Cardiac septum (tissue), 1 donor: ENCODE measurements around the gene C20orf144. TPM values are rescaled to one million over a fixed set of nuclear protein-coding genes. Genes with fewer than 3 reads are reported as not detected.

Experiments used
- DNase-seq: peaks from one replicate; pipeline ENCODE4 v3.0.0-alpha.2; 2020; ENCODE audit warnings: low spot score
- intact Hi-C: fragments of 100-400 bp; cut with DNase I; formaldehyde crosslinking; loops from one replicate; pipeline ENCODE4 v1.14.0; 2022
- total RNA-seq: library from RNA; stranded (reverse); fragmentation: NEBNext Ultra II Directional; extraction: Animal tissue kit (Norgen Biotek cat#: 25700); gene quantifications from one replicate; pipeline ENCODE4 v1.2.1, GENCODE V29; 2021
- donor health status: DM: no; HTN: no; CAD: no.

C20orf144 gene
- total RNA-seq, 1 donor from 2014 or later = not detected

DNA sequence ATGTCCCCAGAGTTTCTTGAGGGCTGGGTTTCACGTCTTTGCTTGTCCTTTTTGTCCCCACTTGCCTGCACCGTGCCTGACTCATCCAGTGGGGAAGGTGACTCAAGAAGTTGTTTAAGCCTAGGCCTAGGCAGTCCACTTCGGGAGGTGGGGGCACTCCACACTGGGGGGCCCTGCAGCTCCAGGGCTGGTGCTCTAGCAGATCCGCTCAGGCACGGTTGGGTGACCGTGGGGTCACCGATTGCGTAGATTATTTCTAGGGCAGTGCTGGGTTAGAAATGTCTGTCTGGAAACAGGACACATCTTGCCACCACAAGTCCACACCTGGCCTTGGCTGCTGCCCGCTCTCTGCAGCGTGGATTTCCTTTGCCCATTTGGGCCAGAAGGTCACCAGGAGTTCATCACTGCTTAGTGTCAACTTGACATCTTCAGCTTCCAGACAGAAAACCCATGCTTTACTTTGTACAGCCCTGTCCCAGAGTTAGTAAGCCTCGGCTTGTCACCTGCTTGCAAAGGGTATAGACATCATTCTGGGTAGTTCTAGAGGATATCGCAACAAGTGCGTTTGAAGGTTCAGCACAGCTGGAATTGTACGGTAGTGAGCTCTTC, 13.6 kb upstream of the C20orf144 start:
- intact Hi-C loops = no loop called here
- no peak for DNase-seq

DNA sequence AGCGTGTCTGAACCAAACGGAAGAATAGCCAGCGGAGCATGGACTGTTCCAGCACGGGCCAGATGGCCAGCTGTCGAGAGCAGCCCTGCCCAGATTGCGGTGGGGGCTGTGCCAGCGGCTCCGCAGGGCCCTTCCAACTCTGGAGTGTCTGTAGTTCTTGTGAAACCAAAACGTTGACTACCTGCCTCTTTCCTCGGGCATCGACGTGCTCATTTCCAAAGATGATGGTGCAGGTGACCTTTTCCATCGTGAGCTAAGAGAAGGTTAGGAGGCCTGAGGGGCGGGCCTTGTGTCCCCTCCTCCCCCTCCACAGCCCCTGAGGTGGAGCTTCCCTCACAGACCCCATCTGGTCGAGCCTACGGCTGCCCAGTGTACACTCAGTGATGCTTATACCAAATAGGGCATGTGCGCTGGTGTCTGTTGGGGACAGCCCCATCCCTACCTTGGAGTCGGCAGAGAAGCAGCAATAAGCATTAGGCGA, 12.9 kb upstream of the C20orf144 start:
- intact Hi-C loops = no loop called here
- no peak for DNase-seq

DNA sequence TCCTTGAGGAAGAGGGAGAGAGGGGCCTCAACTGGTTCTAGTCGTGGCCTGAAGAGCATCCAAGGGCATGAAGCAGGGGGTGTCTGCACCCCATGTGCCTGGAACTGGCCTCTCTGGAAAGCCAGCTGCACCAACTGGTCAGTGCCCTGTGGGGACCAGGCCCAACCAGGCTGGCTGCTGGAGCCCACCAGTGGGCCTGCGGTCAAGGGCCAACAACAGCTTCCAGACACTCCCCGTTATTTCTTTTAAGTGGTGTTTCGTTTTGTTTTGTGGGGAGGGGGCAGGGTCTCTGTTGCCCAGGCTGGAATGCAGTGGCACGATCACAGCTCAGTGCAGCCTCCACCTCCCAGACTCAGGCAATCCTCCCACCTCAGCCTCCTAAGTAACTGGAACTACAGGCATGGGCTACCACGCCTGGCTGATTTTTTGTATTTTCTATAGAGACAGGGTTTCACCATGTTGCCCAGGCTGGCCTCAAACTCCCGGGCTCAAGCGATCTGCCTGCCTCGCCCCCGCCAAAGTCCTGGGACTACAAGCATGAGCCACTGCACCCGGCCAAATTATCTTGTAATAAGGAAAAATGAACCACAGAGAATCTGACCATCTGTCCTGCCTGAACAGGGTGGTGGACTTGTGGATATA, 11.9 kb upstream of the C20orf144 start:
- intact Hi-C loops = loop anchor here (5.0 kb wide), 1 partner anchor 193 kb away; no protein-coding TSS in a partner anchor
- no peak for DNase-seq

DNA sequence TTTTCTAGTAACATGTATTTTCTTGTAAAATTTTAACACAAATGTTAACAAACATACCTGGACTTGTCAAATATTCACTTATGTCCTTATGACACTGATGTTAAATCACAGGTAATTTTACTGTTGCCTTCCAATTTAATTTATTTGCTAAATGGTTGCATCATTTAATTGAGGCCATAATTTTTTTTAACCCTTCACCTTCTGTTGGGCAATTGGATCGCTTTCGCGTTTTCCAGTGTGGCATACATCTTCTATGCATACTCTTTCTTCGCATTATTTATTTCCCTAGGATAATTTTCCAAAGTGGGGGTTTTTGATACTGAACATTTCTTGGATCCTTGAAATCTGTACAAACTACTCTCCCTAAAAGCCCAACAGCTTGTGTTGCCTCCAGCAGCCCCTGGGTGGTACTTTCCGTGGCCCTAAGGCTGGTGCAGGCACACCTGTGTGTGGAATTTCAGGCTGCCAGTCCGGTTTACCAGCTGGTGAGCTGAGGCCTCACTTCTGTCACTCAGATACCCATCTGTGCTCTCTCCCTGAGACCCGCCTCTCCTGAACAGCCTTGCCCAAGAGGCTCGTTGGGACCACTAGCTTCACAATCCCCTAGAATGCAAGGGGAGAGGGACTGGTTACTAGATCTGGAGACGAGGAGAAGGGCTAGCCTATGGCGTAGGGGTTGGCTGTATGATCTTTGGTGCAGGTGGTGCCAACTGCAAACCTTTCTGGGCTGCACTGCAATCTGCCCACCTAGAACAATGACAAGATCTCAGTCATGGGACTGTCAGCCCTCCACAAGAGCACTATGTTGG, 11.2 kb upstream of the C20orf144 start:
- intact Hi-C loops = loop anchor here (5.0 kb wide), 1 partner anchor 194 kb away; no protein-coding TSS in a partner anchor
- DNase-seq = no peak

DNA sequence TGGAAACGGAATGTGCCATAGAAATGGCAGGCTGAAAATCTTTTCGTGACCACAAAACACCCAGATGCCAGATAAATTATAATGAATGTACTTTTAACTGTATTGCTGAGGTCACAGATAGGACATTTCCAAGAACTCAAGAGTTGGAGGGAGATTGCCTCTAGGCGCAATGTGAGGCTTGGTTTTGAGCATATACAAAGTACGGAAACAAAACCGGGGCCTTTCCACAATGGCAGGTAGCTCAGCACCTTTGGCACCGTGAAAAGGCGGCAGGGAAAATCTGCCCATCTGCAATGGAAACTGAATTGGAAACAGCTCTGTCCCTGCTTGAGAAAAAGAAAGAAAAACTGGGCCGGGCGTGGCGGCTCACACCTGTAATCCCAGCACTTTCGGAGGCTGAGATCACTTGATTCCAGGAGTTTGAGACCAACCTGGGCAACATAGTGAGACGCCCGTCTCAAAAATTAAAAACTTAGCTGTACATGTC, 10.5 kb upstream of the C20orf144 start:
- intact Hi-C loops = loop anchor here (5.0 kb wide), 1 partner anchor 194 kb away; no protein-coding TSS in a partner anchor
- DNase-seq = no peak

DNA sequence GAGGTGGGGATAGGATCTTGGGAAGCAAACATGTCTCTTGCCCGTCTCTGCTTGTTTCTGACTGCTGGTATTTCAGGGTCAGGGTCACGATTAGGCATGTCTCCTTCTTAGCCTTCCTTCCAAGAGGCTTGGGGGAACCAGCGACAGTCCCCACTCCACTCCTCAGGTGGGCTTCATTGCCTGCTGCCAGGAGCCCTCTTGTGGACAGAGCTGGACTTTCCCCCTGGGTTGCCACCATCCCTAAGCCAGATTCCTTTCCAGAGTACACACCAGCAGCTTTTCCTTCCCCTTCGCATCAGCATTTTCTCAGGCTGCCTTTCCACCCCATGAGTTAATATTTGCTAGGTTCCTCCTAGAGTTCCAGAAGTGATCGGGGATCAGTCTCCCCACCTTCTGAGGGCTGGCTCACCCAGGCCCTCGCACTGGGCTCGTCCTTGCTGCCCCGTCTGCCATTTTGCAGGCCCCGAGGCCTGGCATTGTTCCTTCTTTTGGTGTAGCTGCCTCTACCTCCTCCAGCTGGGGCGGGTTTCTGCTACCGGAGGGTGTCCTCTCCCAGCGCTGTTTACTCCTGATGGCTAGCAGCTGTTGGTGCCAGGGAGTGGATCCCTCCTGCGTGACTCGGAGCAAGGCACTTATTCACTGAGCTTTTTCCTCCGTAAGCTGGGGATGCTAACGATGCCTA, 8.8 kb upstream of the C20orf144 start:
- DNase-seq = no peak
- intact Hi-C loops = loop anchor here (5.0 kb wide), 1 partner anchor 196 kb away; no protein-coding TSS in a partner anchor

DNA sequence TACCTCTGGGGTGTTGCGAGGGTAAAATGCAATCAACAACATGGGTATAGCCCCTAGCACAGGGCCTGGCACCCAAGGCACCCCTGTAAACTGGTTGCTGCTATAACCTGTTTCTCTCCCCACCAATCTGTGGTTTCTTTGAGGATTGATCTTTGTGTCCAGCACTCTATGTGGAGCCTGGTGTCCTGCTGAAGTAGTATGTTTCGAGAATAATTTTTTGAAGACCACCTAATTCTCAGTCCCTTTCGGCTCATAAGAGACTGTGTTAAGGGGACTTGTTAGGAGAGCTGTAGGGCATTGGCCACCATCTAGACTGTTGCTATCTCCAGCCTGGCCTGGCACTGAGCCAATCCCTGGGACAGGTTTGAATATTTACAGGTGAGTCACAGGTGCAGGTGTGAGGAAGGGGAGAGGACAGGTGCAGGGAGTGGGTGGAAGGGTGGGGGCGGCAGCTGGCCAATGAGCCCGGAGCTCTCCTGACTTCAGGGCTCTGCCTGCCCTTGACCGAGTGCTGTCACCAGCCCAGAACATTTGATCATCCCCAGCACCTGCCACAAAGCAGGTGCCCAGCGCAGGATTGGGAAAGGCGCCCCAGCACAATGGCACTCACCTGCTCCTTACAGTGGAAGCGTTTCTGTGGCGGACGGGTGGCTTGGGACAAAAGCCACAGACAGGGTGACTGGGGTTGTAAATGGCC, 8.1 kb upstream of the C20orf144 start:
- DNase-seq = no peak
- intact Hi-C loops = loop anchor here (5.0 kb wide), 1 partner anchor 197 kb away; no protein-coding TSS in a partner anchor

DNA sequence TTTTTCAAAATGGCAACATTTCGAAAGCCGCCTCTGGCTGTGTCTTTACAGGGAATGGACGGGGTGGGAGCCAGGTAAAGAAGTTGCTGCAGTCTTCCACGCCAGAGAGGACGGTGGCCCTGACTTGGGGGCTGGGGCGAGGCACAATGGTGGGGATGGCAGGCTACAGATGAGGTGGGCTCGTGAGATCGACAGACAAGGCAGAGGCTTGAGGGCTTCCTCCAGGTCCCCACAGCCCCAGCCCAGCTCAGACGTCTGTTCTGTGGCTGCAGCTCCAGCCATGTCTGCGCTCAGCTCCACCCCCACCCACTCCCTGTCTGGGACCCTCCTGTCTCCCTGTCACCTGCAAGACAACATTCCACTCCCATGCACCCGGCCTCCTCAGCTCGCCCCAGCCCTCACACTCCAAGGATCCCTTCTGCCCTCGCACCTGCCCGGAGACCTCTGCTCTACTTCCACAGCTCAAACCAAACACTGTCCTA, 7.4 kb upstream of the C20orf144 start:
- no peak for DNase-seq
- intact Hi-C loops = loop anchor here (5.0 kb wide), 1 partner anchor 197 kb away; no protein-coding TSS in a partner anchor

DNA sequence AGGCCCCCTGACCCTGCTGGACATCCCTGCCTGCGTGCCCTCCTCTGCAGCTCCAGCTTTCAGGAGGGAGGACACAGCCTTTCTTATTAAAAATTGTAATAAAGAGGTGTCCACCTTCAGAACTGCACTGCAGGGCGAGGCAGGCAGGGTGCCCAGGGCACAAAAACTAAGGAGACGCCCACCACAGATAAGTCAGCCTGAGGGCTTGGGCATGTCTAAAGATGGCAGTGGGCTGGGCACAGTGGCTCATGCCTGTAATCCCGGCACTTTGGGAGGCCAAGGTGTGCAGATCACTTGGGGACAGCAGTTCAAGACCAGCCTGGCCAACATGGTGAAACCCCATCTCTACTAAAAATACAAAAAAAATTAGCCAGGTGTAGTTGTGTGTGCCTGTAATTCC, 7.0 kb upstream of the C20orf144 start:
- intact Hi-C loops = no loop called here
- DNase-seq = no peak

DNA sequence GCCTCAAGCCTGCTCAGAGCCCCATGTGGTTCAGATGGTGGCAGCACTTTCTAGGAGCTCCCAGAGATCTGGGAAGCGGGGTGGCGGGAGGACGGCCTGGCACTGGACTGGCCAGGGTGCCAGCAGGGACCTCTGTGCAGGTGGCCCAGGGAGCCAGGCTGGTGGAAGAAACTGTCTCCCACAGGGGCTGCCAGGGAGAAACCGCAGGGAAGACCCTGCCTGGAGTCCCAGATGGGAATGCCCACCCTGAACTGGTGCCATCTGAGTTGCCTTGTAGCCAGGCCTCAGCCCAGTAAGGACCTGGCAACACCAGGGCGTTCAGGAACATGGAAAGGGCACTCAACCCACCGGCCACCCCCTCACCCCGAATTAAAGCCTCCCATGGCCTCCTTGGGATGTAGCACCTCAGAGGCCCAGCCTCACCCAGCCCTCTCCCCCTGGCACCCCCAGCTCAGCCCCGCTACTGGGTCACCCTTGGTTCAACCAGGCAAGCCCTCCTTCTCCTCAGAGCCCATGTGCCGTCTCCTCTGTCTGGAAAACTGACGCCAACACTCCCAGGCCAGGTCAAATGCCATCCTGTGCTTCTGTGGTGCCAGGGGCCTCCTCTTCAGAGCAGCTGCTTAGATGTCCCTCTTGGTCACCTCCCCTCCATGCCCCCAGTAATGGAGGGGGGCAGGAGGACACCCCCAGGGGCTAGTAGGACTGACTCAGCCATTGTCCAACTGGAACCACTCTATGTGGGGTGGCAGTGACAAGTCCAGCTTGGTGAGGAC, 5.9 kb upstream of the C20orf144 start:
- no peak for DNase-seq
- intact Hi-C loops = no loop called here

DNA sequence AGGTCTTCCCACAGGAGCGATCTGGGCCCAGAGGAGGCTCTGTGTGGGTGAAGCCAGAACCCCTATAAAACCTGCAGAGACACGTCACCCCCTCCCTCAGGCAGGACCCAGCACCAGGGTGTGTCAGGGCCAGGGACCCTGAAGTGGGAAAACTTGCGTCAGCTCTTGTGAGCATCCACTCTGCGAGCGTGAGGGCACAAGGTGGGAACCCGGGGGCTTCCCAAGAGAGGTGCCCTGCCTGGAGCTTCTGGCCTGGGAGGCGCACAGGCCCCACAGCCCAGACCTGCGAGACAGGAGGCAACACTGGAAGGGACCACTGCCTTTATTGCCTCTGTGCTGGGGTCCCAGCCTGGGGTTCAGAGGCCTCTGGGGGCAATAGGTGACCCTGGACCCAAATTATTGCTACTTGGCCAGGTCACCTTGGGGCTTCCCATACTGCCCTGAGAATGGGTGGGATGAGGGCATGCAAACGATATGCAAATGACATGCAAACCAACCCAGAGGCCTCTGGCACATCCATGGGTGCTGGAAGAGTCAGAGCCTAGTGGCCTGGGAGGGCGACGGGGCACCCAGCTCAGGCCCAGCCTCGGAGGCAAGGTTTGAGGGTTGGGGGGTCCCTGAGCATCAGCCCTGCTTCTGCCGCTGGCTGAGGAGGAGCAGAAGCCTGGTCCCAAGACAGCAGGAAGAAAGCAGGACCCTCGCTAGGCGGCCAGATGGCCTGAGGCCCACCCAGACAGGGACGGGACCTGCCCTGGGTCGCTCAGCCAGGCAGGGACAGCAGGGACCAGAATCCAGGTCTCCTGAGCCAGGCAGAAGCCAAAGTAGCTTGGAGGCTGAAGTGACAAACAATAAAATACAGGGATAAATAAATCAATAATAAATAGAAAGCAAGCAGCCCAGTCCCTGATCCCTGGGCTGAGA, 5.1 kb upstream of the C20orf144 start:
- intact Hi-C loops = no loop called here
- no peak for DNase-seq

DNA sequence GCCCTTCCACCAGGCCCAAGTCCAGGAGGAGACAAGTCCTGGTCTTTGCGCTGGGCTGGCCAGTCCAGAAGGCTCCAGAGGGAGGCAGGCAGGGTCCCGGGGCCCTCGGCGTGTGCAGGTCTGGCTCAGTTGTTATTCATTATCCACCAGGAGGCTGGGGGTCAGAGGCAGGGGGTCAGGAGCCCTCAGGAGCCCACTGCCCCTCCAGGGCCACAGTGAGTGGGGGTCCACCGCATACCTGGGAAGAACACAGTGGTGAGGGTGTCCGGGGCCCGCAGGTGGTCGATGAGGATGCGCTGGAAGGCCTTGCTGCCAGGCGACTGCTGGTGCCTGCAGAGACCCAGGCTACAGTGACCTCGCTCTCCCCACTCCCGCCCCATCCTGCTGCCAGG, 4.4 kb upstream of the C20orf144 start:
- no peak for DNase-seq
- intact Hi-C loops = no loop called here

DNA sequence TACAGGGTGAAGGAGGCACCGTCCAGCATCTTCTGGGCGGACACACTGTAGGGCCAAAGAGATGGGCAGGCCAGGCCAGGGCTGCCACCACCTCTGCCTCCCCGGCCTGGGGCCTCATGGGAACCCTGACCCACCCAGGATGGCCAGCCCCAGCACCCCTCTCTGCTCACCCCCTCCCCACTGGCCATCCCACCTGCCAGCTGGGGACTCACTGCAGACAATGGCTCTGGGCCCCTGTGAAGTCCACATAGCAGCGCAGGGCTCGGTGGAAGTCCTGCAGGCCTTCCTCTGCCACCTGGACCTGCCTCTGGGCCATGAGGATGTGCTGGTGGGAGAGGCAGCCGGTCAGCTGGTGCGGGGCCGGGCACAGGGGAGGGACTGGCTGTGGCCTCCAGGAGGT, 3.6 kb upstream of the C20orf144 start:
- intact Hi-C loops = no loop called here

DNA sequence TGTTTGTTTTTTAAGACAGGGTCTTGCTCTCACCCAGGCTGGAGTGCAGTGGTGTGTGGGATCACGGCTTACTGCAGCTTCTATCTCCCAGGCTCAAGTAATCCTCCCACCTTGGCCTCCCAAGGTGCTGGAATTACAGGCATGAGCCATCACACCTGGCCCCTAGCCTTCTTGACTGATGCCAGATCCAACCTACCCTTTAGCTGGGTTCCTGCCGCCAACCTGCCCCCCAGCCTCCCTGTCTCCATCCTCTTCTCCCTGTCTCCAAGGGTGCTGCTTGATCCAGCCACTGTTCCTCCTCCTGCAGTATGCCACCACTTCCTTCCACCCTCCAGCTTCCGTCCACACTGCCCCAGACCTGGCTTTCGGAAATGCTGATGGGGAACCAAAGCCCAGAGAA, 3.2 kb upstream of the C20orf144 start:
- intact Hi-C loops = no loop called here
- DNase-seq = no peak

More for the DNA sequence above, 3.6 kb upstream of the C20orf144 start:
- no peak for DNase-seq

DNA sequence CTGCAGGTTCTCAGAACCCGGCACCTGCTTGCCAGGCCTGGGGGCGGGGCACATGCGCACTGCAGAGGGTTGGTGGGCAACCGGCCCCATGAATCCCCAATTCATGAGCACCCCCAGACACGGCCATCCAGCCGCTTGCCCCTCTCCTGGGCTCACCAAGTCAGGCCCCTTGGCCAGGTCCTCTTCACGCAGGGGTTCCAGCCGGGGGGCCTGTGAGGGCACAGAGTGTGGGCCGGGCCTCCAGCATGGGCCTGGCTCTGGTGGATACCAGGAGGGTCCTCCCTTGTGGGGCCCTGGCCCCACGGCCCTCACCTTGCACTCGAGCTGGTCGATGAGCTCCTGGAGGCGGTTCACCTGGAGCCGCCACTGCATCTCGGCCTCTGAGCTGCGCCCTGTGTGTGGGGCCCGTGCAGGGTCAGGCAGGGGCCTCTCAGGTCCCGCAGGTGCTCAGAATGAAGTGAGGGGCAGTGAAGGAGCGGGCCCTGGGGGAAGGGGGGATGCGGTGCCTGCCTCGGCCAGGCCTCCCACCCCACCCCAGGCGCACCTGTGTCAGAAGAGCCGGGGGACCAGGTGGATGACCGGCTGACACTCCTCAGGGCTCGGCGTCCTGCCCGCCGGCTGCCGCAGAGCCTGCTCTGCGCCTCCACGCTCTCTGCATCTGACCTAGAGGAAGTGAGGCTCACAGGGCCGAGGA, 2.6 kb upstream of the C20orf144 start:
- intact Hi-C loops = no loop called here

DNA sequence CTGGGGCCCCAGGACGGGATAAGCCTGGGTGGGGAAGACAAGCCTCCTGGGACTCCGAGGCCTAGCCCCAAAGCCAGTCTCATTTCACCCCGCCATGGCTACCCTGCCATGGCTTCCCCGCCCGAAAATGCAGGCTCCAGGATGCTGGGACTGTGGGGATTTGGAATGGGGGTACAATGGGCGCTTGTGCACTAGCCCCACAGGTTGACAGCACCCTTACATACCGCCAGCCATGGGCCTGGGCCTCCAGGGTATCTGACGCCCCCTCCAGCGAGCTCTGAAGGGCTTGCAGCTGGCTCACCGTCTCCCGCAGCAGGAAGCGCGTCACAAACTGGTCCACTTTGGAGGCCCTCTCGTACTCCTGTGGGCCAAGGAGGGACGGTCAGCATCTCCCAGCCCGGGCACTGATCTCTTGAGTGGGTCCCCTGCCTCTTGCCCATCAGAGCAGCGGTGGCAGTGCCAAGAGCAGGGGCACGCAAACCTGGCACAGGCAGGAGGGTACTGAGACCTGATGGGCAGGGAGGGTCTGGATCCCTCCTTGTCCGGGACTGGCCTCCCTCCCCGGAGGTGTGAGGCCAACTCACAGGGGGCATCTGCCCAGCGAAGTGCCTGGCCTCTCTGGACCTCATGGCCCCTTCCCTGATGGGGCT, 2.0 kb upstream of the C20orf144 start:
- intact Hi-C loops = no loop called here

More for the DNA sequence above, 2.6 kb upstream of the C20orf144 start:
- no peak for DNase-seq

More for the DNA sequence above, 2.0 kb upstream of the C20orf144 start:
- DNase-seq = no peak
